ENCODE data around the gene SIGLEC8. TPM values are rescaled to one million over a fixed set of nuclear protein-coding genes. Genes with fewer than 3 reads are reported as not detected.

The SIGLEC8 gene
- polyA plus RNA-seq, 1 donor from 2014 or later: not detected

GRCh38 chr19:51477344-51477743 is 19.1 kb upstream of the SIGLEC8 start:
- Histone ChIP-seq H4K20me1 (ENCODE audit: insufficient read depth) (no peaks in the 10 kb centered on the region), H3K27me3 (ENCODE audit: insufficient read depth, low read depth, low read length) (no peaks in the 10 kb centered on the region), H2AFZ (ENCODE audit: low read depth, low read length) (no peak overlapping the region), H3K9me3 (ENCODE audit: low read length) (no peaks in the 10 kb centered on the region), H3K27ac (ENCODE audit: low read length) (no peak overlapping the region), H3K79me2 (replicated peaks; ENCODE audit: insufficient read depth, low read length) (no peaks in the 10 kb centered on the region), H3K4me2 (ENCODE audit: low read length) (no peak overlapping the region), H3K4me3 (ENCODE audit: low read length) (no peak overlapping the region), H3F3A (ENCODE audit: insufficient read depth, low read length, poor library complexity, severe bottlenecking) (no peaks in the 10 kb centered on the region), H3K36me3 (ENCODE audit: insufficient read depth, low read length) (no peaks in the 10 kb centered on the region), H3K9ac (ENCODE audit: low read length) (no peak overlapping the region), H3K9me2 (ENCODE audit: insufficient read depth, low read length) (no peaks in the 10 kb centered on the region)
- no peak for TF ChIP-seq EZH2 (IDR thresholded peaks at IDR 0.05; ENCODE audit: borderline replicate concordance, insufficient read depth, low read length, poor library complexity, severe bottlenecking)
- no peak for TF ChIP-seq EP300 (conservative IDR thresholded peaks at IDR 0.05; ENCODE audit: poor library complexity, severe bottlenecking)

GRCh38 chr19:51476164-51476563 is 17.9 kb upstream of the SIGLEC8 start:
- TF ChIP-seq REST (IDR thresholded peaks at IDR 0.05; ENCODE audit: borderline replicate concordance) (no peak), TAF1 (IDR thresholded peaks at IDR 0.05; ENCODE audit: low read depth) (no peak), SMC3 (conservative IDR thresholded peaks at IDR 0.05; ENCODE audit: poor library complexity) (no peak), MXI1 (conservative IDR thresholded peaks at IDR 0.05; ENCODE audit: poor library complexity, severe bottlenecking) (no peak)
- H4K20me1 ChIP-seq (ENCODE audit: insufficient read depth): no peaks in the 10 kb centered on the region
- no peaks in the 10 kb centered on the region for H3K9me3 ChIP-seq (ENCODE audit: low read length)
- no peaks in the 10 kb centered on the region for H3K27me3 ChIP-seq (ENCODE audit: insufficient read depth, low read depth, low read length)
- no peak overlapping the region for H3K27ac ChIP-seq (ENCODE audit: low read length)
- no peaks in the 10 kb centered on the region for H3K79me2 ChIP-seq (replicated peaks; ENCODE audit: insufficient read depth, low read length)
- H3F3A ChIP-seq (ENCODE audit: insufficient read depth, low read length, poor library complexity, severe bottlenecking): no peaks in the 10 kb centered on the region
- no peaks in the 10 kb centered on the region for H3K36me3 ChIP-seq (ENCODE audit: insufficient read depth, low read length)
- no peak overlapping the region for H3K4me2 ChIP-seq (ENCODE audit: low read length)
- no peak overlapping the region for H2AFZ ChIP-seq (ENCODE audit: low read depth, low read length)
- H3K9me2 ChIP-seq (ENCODE audit: insufficient read depth, low read length): no peaks in the 10 kb centered on the region
- no peak overlapping the region for H3K4me3 ChIP-seq (ENCODE audit: low read length)
- no peak overlapping the region for H3K9ac ChIP-seq (ENCODE audit: low read length)

GRCh38 chr19:51473009-51473707 is 14.9 kb upstream of the SIGLEC8 start:
- H3K9me2 ChIP-seq (ENCODE audit: insufficient read depth, low read length): no peaks in the 10 kb centered on the region
- no peaks in the 10 kb centered on the region for H3K9me3 ChIP-seq (ENCODE audit: low read length)
- H3K36me3 ChIP-seq (ENCODE audit: insufficient read depth, low read length): no peaks in the 10 kb centered on the region
- no peak overlapping the region for H3K4me2 ChIP-seq (ENCODE audit: low read length)
- no peak overlapping the region for H3K27ac ChIP-seq (ENCODE audit: low read length)
- no peak overlapping the region for H2AFZ ChIP-seq (ENCODE audit: low read depth, low read length)
- no peak overlapping the region for H3K9ac ChIP-seq (ENCODE audit: low read length)
- no peaks in the 10 kb centered on the region for H3K79me2 ChIP-seq (replicated peaks; ENCODE audit: insufficient read depth, low read length)
- H3F3A ChIP-seq (ENCODE audit: insufficient read depth, low read length, poor library complexity, severe bottlenecking): no peaks in the 10 kb centered on the region
- H3K4me3 ChIP-seq (ENCODE audit: low read length): no peak overlapping the region
- no peaks in the 10 kb centered on the region for H4K20me1 ChIP-seq (ENCODE audit: insufficient read depth)
- TF ChIP-seq POLR2AphosphoS5 (IDR thresholded peaks at IDR 0.05) (no peak), CTCF (IDR thresholded peaks at IDR 0.05; ENCODE audit: poor library complexity, severe bottlenecking) (peak; percentile 59), SMC3 (conservative IDR thresholded peaks at IDR 0.05; ENCODE audit: poor library complexity) (peak; percentile 59), MXI1 (conservative IDR thresholded peaks at IDR 0.05; ENCODE audit: poor library complexity, severe bottlenecking) (no peak), RAD21 (conservative IDR thresholded peaks at IDR 0.05) (peak; percentile 47), EP300 (conservative IDR thresholded peaks at IDR 0.05; ENCODE audit: poor library complexity, severe bottlenecking) (no peak), REST (IDR thresholded peaks at IDR 0.05; ENCODE audit: borderline replicate concordance) (no peak), TAF1 (IDR thresholded peaks at IDR 0.05; ENCODE audit: low read depth) (no peak), EZH2 (IDR thresholded peaks at IDR 0.05; ENCODE audit: borderline replicate concordance, insufficient read depth, low read length, poor library complexity, severe bottlenecking) (no peak)
- no peaks in the 10 kb centered on the region for H3K27me3 ChIP-seq (ENCODE audit: insufficient read depth, low read depth, low read length)

Measured in neural cell (in vitro differentiated cells).